GM19455 (cell line): ENCODE results near the gene TGM6.

Experiments
- ATAC-seq: cut with Tn5 transposase; IDR thresholded peaks from one replicate; pipeline ENCODE4 v1.9.1; 2021; ENCODE audit not compliant: unreplicated experiment

Gene TGM6

GRCh38 chr20:2480381-2480780 lies 99.7 kb downstream of the TGM6 start:
- no peak for ATAC-seq
